ENCODE results near the gene EFCAB6.

EFCAB6 gene

DNA sequence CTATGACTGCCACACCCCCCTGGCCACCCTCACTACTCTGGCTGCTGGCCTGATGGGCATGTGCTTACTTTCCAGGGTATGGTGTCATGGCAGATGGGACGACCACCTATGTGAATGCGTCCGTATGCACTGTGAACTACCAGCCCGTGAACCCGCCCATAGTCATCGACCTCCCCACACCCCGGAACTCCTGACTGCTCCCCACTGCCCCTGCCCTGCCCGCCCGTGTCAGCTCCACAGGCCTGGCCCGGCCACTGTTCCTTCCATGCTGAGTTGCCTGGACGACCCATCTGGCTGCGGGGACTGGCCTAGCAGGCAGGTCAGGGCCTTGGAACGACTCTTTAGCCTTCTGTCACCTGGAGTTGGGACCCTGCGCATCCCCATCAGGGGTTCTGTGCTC lies 306.7 kb downstream of the EFCAB6 start:
- DNase-seq (ENCODE audit: insufficient read length, low spot score) (no peak), FAIRE-seq (no peak)
- no peak for TF ChIP-seq POLR2A (IDR thresholded peaks at IDR 0.05; ENCODE audit: low read depth, low read length)

DNA sequence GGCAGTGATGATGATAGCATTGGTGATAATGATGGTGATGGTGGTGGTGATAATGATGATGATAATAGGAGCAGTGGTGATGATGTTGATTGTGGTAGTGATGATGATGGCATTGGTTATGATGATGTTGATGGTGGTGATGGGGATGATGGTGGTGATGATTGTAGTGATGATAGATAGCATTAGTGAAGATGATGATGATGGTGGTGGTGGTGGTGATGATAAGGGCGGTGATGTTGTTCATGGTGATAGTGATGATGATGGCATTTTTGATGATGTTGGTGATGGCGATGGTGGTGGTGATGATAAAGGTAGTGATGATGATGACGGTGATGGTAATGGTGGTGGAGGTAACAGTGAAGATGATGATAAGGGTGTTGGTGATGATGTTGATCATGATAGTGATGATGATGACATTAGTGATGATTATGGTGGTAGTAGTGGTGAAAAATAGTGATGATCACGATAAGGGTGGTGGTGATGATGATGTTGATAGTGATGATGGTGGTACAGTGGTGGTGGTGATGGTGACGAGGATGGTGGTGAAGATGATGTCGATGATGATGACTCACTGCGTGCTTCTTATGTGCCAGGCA lies 307.3 kb downstream of the EFCAB6 start:
- no peak for DNase-seq (ENCODE audit: insufficient read length, low spot score)
- FAIRE-seq: no peak
- no peak for TF ChIP-seq POLR2A (IDR thresholded peaks at IDR 0.05; ENCODE audit: low read depth, low read length)

DNA sequence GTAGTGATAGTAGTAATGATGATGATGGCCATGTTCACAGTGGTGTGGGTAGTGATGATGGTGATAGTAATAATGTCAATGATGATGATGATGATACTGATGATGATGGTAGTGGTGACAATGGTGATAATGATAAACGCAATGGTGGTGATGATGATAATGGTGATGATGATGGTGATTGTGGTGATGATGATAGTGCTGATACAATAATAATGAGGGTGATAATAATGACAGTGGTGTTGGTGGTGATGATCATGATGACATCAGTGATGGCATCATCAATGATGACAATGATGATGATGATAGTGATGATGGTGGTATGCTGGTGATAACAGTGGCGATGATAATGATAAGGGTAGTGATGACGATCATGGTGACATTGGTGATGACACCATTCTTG lies 308.0 kb downstream of the EFCAB6 start:
- DNase-seq (ENCODE audit: insufficient read length, low spot score) (no peak), FAIRE-seq (no peak)
- TF ChIP-seq POLR2A (IDR thresholded peaks at IDR 0.05; ENCODE audit: low read depth, low read length): no peak

DNA sequence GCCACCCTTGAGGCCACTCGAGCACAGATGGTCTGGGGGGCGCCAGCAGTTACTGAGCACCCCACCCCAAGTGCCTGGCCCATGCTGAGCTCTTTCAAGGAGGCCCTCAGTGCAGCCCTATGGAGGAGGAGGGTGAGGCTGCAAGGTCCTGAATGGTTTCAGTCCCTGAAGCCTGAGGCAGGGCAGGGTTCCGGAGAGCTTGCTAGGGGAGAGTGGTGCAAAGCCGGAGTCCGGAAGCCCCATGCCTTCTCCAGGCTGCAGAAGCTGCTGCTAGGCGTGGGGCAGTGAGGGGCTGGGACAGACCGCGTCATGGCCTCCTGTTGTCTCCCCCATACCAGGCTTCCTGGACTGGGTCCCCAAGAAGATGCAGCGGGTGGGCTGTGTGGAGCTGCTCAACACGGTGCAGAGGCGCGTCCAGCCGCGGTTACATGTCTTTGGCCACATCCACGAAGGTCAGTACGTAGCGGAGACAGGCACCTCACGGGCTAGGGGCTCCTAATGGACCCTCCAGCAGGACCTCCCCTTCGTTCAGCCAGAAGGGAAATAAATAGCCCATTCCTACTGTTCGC lies 309.7 kb downstream of the EFCAB6 start:
- no peak for FAIRE-seq
- TF ChIP-seq POLR2A (IDR thresholded peaks at IDR 0.05; ENCODE audit: low read depth, low read length): no peak
- DNase-seq (ENCODE audit: insufficient read length, low spot score): no peak

DNA sequence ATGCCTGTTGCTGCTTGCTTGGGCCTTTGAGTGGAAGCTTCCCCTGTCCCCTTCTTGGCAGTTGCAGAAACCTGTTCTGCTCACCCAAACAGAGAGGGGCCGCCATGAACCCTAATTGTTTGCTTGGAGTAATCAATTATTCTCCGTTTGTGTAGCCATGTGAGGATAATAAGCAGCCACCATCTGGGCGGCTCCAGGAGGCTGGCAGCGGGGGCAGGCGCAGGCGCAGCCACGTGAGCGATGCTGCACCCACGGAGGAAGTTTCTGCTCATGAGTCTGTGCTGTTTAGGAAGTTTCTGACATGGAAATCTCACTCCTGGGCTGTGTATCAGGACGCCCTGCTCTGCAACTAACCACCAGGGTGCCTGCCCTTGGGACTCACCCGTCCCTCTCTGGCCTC lies 310.2 kb downstream of the EFCAB6 start:
- DNase-seq (ENCODE audit: insufficient read length, low spot score) (no peak), FAIRE-seq (no peak)
- TF ChIP-seq POLR2A (IDR thresholded peaks at IDR 0.05; ENCODE audit: low read depth, low read length): no peak

DNA sequence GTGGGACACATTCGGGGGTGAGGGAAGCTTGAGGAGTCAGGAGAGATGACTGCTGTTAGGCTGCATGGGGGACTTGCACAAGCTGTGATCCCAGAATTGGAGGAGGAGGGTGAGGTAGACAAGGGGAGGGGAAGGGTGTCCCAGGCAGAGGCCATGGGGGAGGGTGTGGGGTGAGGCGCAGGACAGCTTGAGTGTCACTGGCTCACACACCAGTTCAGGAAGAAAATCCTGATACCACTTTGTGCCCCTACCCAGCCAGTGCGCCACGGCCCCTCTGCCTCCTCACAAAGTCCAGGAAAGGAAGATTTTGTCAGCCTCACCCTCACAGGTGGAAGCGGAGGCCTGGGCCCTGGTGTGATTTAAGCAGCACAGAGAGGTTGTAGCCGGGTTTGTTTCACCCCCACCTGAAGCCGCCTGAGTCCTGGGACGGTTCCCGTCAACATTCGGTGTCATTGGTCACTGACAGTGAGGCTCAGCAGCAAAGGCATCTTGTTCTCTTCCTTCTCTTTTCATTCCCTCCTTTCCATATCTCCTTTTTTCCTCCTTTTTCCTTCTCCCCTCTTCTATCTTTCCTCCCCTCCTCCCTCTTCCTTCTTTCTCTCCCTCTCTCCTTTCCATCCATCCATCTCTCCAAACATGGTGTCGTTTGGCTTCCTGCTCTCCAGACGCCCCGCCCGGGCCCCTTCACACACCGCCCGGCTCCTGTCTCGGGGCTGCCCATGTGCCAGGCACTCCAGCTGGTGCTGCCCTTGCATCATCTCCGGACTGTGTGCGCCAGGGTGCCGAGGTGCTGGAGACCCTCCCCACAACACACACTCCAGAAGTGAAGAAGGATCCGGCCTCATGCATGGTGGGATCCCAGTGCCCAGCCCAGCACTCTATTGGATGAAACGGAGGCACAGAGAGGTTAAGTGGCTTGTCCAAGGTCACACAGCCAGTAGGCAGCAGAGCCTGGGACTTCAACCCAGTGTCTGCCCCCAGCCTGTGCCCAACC lies 311.0 kb downstream of the EFCAB6 start:
- no peak for FAIRE-seq
- TF ChIP-seq POLR2A (IDR thresholded peaks at IDR 0.05; ENCODE audit: low read depth, low read length): no peak
- DNase-seq (ENCODE audit: insufficient read length, low spot score): no peak

DNA sequence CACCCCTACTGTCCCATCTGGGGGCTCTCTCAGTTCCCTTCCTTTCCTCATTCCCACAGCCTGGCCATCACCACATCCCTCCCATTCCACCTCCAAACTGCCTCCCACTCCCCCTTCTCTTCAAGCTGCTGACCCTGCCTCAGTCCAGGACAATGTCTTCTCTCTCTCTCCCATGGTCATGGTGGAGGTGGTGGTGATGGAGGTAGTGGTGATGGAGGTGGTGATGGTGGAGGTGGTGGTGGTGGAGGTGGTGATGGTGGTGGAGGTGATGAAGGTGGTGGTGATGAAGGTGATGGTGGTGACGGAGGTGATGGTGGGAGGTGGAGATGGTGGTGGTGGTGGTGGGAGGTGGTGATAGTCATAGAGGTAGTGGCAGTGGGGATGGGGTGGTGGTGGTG lies 313.2 kb downstream of the EFCAB6 start:
- DNase-seq (ENCODE audit: insufficient read length, low spot score) (no peak), FAIRE-seq (no peak)
- no peak for TF ChIP-seq POLR2A (IDR thresholded peaks at IDR 0.05; ENCODE audit: low read depth, low read length)

DNA sequence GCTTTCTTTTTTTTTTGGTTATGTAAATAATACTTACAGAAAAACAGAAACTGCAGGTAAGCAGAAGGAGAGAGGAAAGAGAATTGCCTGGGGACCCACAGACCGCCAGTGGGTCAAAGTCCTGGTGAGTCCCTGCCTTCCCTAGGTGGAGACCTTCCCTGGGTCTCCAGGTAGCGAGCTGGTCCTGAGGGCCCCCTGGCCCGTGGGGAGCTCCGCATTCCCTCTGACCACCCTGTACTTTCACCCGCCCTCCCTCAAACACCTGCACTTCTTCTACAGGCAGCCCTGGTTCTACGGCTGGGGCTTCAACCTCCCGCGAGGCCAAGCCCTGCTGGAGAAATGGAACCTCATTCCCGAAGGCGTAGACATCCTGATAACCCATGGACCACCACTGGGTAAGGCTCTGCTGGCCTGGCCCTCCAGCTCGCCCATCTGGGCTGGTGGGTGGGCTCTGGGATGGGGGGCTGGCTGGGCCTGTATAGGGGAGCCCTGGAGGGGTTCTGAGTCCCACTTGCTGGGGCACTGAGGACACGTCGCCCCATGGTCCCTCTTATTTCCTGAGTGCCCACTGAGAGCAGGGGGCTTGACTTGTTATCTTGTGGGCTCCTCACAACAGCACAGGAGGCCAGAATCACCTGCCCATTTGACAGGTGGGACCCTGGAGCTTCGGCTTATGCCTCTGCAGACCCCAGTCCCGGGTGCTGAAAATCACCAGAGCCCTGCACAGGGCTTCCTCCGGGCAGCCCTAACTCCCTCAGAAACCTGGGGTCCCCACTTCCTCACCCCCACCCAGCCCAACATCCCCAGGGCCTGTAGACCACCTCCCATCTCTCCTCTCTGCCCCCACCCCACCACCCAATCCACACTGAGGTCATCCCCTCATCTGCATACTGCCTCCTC lies 313.9 kb downstream of the EFCAB6 start:
- DNase-seq (ENCODE audit: insufficient read length, low spot score) (no peak), FAIRE-seq (no peak)
- TF ChIP-seq POLR2A (IDR thresholded peaks at IDR 0.05; ENCODE audit: low read depth, low read length): no peak

DNA sequence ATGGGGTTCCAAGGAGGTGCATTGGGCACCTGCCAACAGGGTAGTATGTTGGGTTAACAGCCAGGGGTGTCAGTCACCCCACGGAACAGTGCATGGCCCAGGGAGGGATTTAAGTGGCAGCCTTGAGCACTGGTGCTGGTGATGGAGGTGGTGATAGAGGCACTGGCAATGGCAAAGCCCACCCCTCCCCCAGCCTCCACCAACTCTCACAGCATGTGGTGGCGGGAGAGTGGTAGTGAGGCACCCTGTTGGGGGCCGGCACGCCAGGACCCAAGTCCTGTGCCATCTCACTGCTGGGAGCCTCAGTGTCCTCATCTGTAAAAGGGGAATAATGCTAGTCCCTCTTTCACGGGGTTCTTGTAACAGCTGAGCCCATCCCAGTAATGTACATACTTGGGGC lies 318.8 kb downstream of the EFCAB6 start:
- FAIRE-seq (no peak), DNase-seq (ENCODE audit: insufficient read length, low spot score) (no peak)
- no peak for TF ChIP-seq POLR2A (IDR thresholded peaks at IDR 0.05; ENCODE audit: low read depth, low read length)

DNA sequence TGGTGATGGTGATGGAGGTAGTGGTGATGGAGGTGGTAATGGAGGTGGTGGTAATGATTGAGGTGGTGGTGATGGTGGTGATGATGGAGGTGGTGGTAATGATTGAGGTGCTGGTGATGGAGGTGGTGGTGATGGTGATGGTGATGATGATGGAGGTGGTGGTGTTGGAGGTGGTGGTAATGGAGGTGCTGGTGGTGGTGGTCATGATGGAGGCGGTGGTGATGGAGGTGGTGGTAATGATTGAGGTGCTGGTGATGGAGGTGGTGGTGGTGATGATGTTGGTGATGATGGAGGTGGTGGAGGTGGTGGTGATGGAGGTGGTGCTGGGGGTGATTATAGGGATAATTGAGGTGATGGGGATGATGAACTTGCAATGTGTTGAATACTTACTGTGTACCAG lies 320.4 kb downstream of the EFCAB6 start:
- no peak for TF ChIP-seq POLR2A (IDR thresholded peaks at IDR 0.05; ENCODE audit: low read depth, low read length)
- DNase-seq (ENCODE audit: insufficient read length, low spot score) (no peak), FAIRE-seq (no peak)

DNA sequence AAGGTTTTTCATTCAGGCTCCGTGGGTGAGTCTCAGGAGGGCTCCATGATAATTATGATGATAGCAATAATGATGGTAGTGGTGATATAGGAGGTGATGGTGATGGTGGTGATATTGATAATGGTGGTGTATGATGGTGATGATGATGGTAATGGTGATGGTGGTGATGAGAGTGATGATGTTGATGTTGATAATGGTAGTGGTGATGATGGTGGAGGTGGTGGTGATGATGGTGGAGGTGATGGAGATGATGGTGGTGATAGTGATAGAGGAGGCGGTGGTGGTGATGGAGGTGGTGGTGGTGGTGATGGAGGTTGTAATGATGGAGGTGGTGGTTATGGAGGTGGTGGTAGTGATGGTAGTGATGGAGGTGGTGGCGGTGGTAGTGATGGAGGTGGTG lies 320.9 kb downstream of the EFCAB6 start:
- no peak for FAIRE-seq
- no peak for TF ChIP-seq POLR2A (IDR thresholded peaks at IDR 0.05; ENCODE audit: low read depth, low read length)
- no peak for DNase-seq (ENCODE audit: insufficient read length, low spot score)

DNA sequence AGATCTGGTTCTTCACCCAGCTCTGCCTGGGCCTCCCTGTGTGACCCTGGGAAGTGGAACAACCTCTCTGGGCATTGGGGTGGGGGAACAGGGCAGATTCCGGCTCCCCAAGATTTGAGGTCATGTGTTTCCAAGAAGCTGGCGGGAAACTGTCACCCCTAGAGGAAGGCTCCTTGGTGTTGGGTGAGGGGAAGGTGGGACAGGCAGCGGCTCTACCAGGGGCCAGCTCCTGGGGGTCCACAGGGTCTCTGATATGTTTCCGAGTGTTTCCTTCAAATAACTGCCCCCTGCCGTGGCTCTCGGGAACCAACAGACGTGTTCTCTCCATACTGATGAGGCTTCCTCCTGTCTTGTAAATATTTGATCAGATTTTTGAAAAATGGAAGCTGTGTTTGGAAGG lies 321.8 kb downstream of the EFCAB6 start:
- no peak for FAIRE-seq
- no peak for DNase-seq (ENCODE audit: insufficient read length, low spot score)
- no peak for TF ChIP-seq POLR2A (IDR thresholded peaks at IDR 0.05; ENCODE audit: low read depth, low read length)

DNA sequence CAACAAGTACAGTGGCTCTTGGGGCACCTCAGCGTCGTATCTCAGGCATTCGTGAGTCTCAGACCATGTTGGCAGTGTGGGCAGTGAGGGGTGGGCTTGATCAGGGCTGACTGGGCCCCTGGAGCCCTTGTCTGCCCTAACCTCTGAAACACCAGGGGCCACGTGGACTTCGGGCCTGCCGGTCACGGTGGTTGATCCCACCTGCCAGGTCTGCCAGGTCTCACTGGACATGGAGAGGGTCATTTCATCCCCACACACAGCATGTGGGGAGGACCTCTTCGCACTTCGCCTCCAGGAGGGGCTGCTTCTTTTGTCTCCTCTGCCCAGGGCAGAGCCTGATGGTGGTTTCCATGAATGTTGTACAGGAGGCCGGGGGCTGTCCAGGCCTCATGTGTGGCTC lies 323.2 kb downstream of the EFCAB6 start:
- no peak for FAIRE-seq
- no peak for DNase-seq (ENCODE audit: insufficient read length, low spot score)
- no peak for TF ChIP-seq POLR2A (IDR thresholded peaks at IDR 0.05; ENCODE audit: low read depth, low read length)
